K562 (cell line): Measurements from ENCODE around the gene CYB5D1. TPM values are rescaled to one million over a fixed set of nuclear protein-coding genes. Genes with fewer than 3 reads are reported as not detected.

Experiments used
- CBX5 ChIP-seq: IDR thresholded peaks from 2 replicates; pipeline ENCODE4 v1.6.1; 2014; ENCODE audit warnings: low read depth, borderline replicate concordance
- GTF3C2 ChIP-seq: IDR thresholded peaks from 3 replicates; pipeline ENCODE4 v1.6.1; 2011; ENCODE audit warnings: borderline replicate concordance, mild to moderate bottlenecking, moderate library complexity; ENCODE audit not compliant: insufficient read length; ENCODE audit errors: extremely low read depth
- HNRNPLL ChIP-seq: fragments of 200-400 bp; formaldehyde crosslinking; IDR thresholded peaks from 2 replicates; pipeline ENCODE4 v1.6.1; 2017; ENCODE audit warnings: low read length, low read depth, mild to moderate bottlenecking; ENCODE audit not compliant: poor library complexity, severe bottlenecking
- NCOA2 ChIP-seq, 2 experiments: fragments of 450-650 bp; IDR thresholded peaks; 2 replicates each; pipeline ENCODE4 v1.6.1; 2018; ENCODE audit warnings: mild to moderate bottlenecking in 2 of 2, moderate library complexity in 1 of 2; ENCODE audit not compliant: partially characterized antibody in 2 of 2
- NR2C2 ChIP-seq, 2 experiments: fragments of 200-800 bp in 1 of 2; sonication (Bioruptor generic) in 1 of 2; sonication (generic) in 1 of 2; formaldehyde crosslinking in 1 of 2; IDR thresholded peaks; 2 replicates each; pipeline versions ENCODE4 v1.6.1 to v1.8.0; 2016 to 2022; ENCODE audit warnings: mild to moderate bottlenecking in 1 of 2, missing compliant biosample characterization in 1 of 2, missing genetic modification characterization in 1 of 2, missing genetic modification reagents in 1 of 2
- RCOR1 ChIP-seq, 2 experiments: IDR thresholded peaks; 2 replicates each; pipeline ENCODE4 v1.6.1; 2012; ENCODE audit warnings: low read depth in 2 of 2, low read length in 2 of 2, borderline replicate concordance in 1 of 2, improper control_type of control experiment in 1 of 2
- SREBF1 ChIP-seq: fragments of 150-350 bp; IDR thresholded peaks from 2 replicates; pipeline ENCODE4 v1.6.1; 2014; ENCODE audit warnings: antibody characterized with exemption, low read depth, low read length, borderline replicate concordance
- STAT5B ChIP-seq: fragments of 250-450 bp; sonication (Bioruptor Pico); IDR thresholded peaks from 2 replicates; pipeline ENCODE4 v1.8.0; 2021; ENCODE audit warnings: mild to moderate bottlenecking, inconsistent platforms
- ZNF511 ChIP-seq: sonication (generic); formaldehyde crosslinking; IDR thresholded peaks from 2 replicates; pipeline ENCODE4 v1.8.0; 2022; ENCODE audit warnings: mild to moderate bottlenecking, missing genetic modification reagents
- polyA plus RNA-seq, 8 experiments: library from polyadenylated mRNA; depleted of rRNA in 4 of 8; stranded (reverse) in 5 of 8; unstranded in 3 of 8; fragments of >200 nt; fragmentation: Nextera tagmentation in 2 of 8; fragmentation: Illumina TruSeq in 1 of 8; extraction: Ambion mirVana in 2 of 8; extraction: Trizol in 1 of 8; gene quantifications; 2 replicates each; pipeline versions ENCODE4 v1.2.1 to v1.2.3, GENCODE V29; 2011 to 2014; ENCODE audit warnings: inconsistent platforms in 1 of 8, missing spikeins in 1 of 8
- total RNA-seq, 7 experiments: library from RNA; depleted of rRNA in 6 of 7; stranded (reverse); fragments of >200 nt in 6 of 7; fragmentation: Illumina TruSeq in 2 of 7; extraction: Trizol in 2 of 7; gene quantifications; 2 replicates each; pipeline versions ENCODE4 v1.2.1 to v1.2.3, GENCODE V29; 2011 to 2021; ENCODE audit warnings: low replicate concordance in 1 of 7

The CYB5D1 gene
- total and polyA plus RNA-seq, 9 of the 15 experiments (the other 6 are each of a cell fraction or from before 2014, with no cell fraction given): 2.4 to 7.9 (median 5.7) TPM

- TF ChIP-seq STAT5B (CRISPR knock-in tag): no peak
- no peak for TF ChIP-seq GTF3C2
- no peak for TF ChIP-seq ZNF511 (CRISPR knock-in tag)
- no peak for TF ChIP-seq CBX5
- no peak for TF ChIP-seq HNRNPLL
- TF ChIP-seq RCOR1 (IDR thresholded peaks at IDR 0.05; ENCODE audit: borderline replicate concordance in 1 of 2, low read depth in 2 of 2, low read length in 2 of 2): peak in 1 of 2 experiments; percentile 72; a peak in 2 of 4 replicates
- no peak for TF ChIP-seq NCOA2 (IDR thresholded peaks at IDR 0.05; ENCODE audit: partially characterized antibody in 2 of 2)
- TF ChIP-seq NR2C2 (CRISPR knock-in tag; IDR thresholded peaks at IDR 0.05): peak; percentile 92
- peak; percentile 97 for TF ChIP-seq NR2C2 (tag; IDR thresholded peaks at IDR 0.05)
- no peak for TF ChIP-seq SREBF1
These were observed 21.0 kb upstream of the CYB5D1 start (continued) for GRCh38 chr17:7836596-7837407.
